K562 (cell line): ENCODE data around the gene NOSTRIN. TPM values are rescaled to one million over a fixed set of nuclear protein-coding genes. Genes with fewer than 3 reads are reported as not detected.

Experiments
- CXXC5 ChIP-seq: fragments of 250-450 bp; sonication (Bioruptor Pico); IDR thresholded peaks from 2 replicates; pipeline ENCODE4 v1.8.0; 2022; ENCODE audit warnings: inconsistent platforms, mild to moderate bottlenecking, moderate library complexity
- FUS ChIP-seq: fragments of 200-400 bp; formaldehyde crosslinking; optimal IDR thresholded peaks from 2 replicates; pipeline ENCODE3; 2017; ENCODE audit warnings: low read depth, low read length
- GABPB1 ChIP-seq: sonication (generic); formaldehyde crosslinking; IDR thresholded peaks from 2 replicates; pipeline ENCODE4 v1.8.0; 2022; ENCODE audit warnings: mild to moderate bottlenecking, missing genetic modification reagents
- MED1 ChIP-seq: sonication (generic); formaldehyde crosslinking; IDR thresholded peaks from 2 replicates; pipeline ENCODE4 v1.8.1; 2023; ENCODE audit warnings: missing genetic modification reagents, borderline replicate concordance
- NBN ChIP-seq: fragments of 450-650 bp; IDR thresholded peaks from 2 replicates; pipeline ENCODE4 v1.6.1; 2016; ENCODE audit warnings: low read depth, mild to moderate bottlenecking
- NELFE ChIP-seq: IDR thresholded peaks from 2 replicates; pipeline ENCODE4 v1.6.1; 2011; ENCODE audit warnings: mild to moderate bottlenecking; ENCODE audit not compliant: insufficient read depth, insufficient read length
- NR4A1 ChIP-seq, 2 experiments: fragments of 250-450 bp in 1 of 2; fragments of 450-650 bp in 1 of 2; sonication (Bioruptor Pico) in 1 of 2; IDR thresholded peaks; 2 replicates each; pipeline versions ENCODE4 v1.4.0 to v1.6.1; 2016 to 2020; ENCODE audit warnings: mild to moderate bottlenecking in 2 of 2, missing compliant biosample characterization in 1 of 2, missing genetic modification characterization in 1 of 2, moderate library complexity in 1 of 2
- POLR2AphosphoS5 ChIP-seq: IDR thresholded peaks from 2 replicates; pipeline ENCODE4 v1.6.1; 2011; ENCODE audit warnings: mild to moderate bottlenecking, low read depth, low read length, moderate library complexity; ENCODE audit not compliant: control insufficient read depth, insufficient read depth
- REST ChIP-seq, 2 experiments: fragments of 450-650 bp; formaldehyde crosslinking in 1 of 2; IDR thresholded peaks; 2 replicates each; pipeline versions ENCODE4 v1.4.0 to v1.6.1; 2014 to 2020; ENCODE audit warnings: mild to moderate bottlenecking in 2 of 2, borderline replicate concordance in 1 of 2, low read depth in 1 of 2
- SIN3B ChIP-seq: fragments of 450-650 bp; IDR thresholded peaks from 2 replicates; pipeline ENCODE4 v1.6.1; 2017; ENCODE audit warnings: low read depth, mild to moderate bottlenecking, moderate library complexity
- SMARCA4 ChIP-seq: fragments of 450-650 bp; IDR thresholded peaks from 2 replicates; pipeline ENCODE4 v1.6.1; 2016
- TEAD4 ChIP-seq, 2 experiments: sonication (generic) in 1 of 2; formaldehyde crosslinking in 1 of 2; IDR thresholded peaks; 2 replicates each; pipeline versions ENCODE4 v1.6.1 to v1.8.0; 2012 to 2022; ENCODE audit warnings: borderline replicate concordance in 1 of 2, inconsistent platforms in 1 of 2, low read length in 1 of 2, mild to moderate bottlenecking in 1 of 2, missing genetic modification reagents in 1 of 2
- ZHX1 ChIP-seq: fragments of 150-350 bp; conservative IDR thresholded peaks from 2 replicates; pipeline ENCODE4 v1.6.1; 2014; ENCODE audit warnings: low read length
- ZNF644 ChIP-seq: fragments of 200-800 bp; sonication (Bioruptor generic); IDR thresholded peaks from 2 replicates; pipeline ENCODE4 v1.6.1; 2016; ENCODE audit warnings: low read depth, missing genetic modification characterization, missing compliant biosample characterization
- polyA plus RNA-seq, 8 experiments: library from polyadenylated mRNA; depleted of rRNA in 4 of 8; stranded (reverse) in 5 of 8; unstranded in 3 of 8; fragments of >200 nt; fragmentation: Nextera tagmentation in 2 of 8; fragmentation: Illumina TruSeq in 1 of 8; extraction: Ambion mirVana in 2 of 8; extraction: Trizol in 1 of 8; gene quantifications; 2 replicates each; pipeline versions ENCODE4 v1.2.1 to v1.2.3, GENCODE V29; 2011 to 2014; ENCODE audit warnings: inconsistent platforms in 1 of 8, missing spikeins in 1 of 8
- total RNA-seq, 7 experiments: library from RNA; depleted of rRNA in 6 of 7; stranded (reverse); fragments of >200 nt in 6 of 7; fragmentation: Illumina TruSeq in 2 of 7; extraction: Trizol in 2 of 7; gene quantifications; 2 replicates each; pipeline versions ENCODE4 v1.2.1 to v1.2.3, GENCODE V29; 2011 to 2021; ENCODE audit warnings: low replicate concordance in 1 of 7
- TF ChIP-seq, protein P1 (sequence below): fragments of 450-650 bp; formaldehyde crosslinking; IDR thresholded peaks from 2 replicates; pipeline ENCODE4 v1.4.0; 2020; ENCODE audit warnings: mild to moderate bottlenecking, moderate library complexity

The NOSTRIN gene
- total and polyA plus RNA-seq, 9 of the 15 experiments (the other 6 are each of a cell fraction or from before 2014, with no cell fraction given) = 26.7 to 82.9 (median 56.3) TPM

DNA sequence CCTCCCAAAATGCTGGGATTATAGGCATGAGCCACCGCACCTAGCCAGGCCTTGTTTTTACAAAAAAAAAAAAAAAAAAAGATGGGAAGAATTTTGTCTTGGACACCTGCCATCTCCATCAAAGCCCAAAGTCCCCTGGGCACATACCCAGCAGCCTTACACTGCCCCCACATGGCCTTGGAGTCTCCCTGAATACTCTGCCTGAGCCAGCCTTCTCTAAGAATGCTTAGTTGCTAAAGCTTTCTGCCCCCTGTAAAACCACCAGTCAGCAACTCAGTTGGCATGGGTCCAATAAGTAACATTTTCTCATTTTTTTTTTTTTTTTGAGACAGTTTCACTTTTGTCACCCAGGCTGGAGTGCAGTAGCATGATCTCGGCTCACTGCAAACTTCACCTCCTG lies 47.2 kb downstream of the NOSTRIN start (continued):
- peak; percentile 44; the same call in 1 of the 2 replicates for TF ChIP-seq REST (IDR thresholded peaks at IDR 0.05; ENCODE audit: borderline replicate concordance)
- no peak for TF ChIP-seq REST (CRISPR knock-in tag; IDR thresholded peaks at IDR 0.05; ENCODE audit: low read depth)
- TF ChIP-seq CXXC5 (CRISPR knock-in tag) = peak; percentile 12; the same call in 1 of the 2 replicates
- TF ChIP-seq MED1 = no peak
- TF ChIP-seq NBN = 0 out of 2 replicates have a peak, but pooled peaks have one; percentile 30
- TF ChIP-seq NR4A1 (CRISPR knock-in tag; IDR thresholded peaks at IDR 0.05) = no peak
- TF ChIP-seq NR4A1 (tag; IDR thresholded peaks at IDR 0.05) = no peak
- TF ChIP-seq FUS = no peak
- peak; percentile 30; the same call in 1 of the 2 replicates for TF ChIP-seq GABPB1 (CRISPR knock-in tag)
- TF ChIP-seq SMARCA4 = 0 out of 2 replicates have a peak, but pooled peaks have one; percentile 18
- TF ChIP-seq NELFE = no peak
- TF ChIP-seq ZHX1 = no peak
- TF ChIP-seq TEAD4 (IDR thresholded peaks at IDR 0.05; ENCODE audit: low read length) = 0 out of 2 replicates have a peak, but pooled peaks have one; percentile 16
- TF ChIP-seq TEAD4 (CRISPR knock-in tag; IDR thresholded peaks at IDR 0.05; ENCODE audit: borderline replicate concordance) = no peak
- TF ChIP-seq, protein P1, sequence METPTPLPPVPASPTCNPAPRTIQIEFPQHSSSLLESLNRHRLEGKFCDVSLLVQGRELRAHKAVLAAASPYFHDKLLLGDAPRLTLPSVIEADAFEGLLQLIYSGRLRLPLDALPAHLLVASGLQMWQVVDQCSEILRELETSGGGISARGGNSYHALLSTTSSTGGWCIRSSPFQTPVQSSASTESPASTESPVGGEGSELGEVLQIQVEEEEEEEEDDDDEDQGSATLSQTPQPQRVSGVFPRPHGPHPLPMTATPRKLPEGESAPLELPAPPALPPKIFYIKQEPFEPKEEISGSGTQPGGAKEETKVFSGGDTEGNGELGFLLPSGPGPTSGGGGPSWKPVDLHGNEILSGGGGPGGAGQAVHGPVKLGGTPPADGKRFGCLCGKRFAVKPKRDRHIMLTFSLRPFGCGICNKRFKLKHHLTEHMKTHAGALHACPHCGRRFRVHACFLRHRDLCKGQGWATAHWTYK (CRISPR knock-in tag) = no peak
- TF ChIP-seq ZNF644 (tag) = no peak
- TF ChIP-seq SIN3B = no peak
- 0 out of 2 replicates have a peak, but pooled peaks have one; percentile 15 for TF ChIP-seq POLR2AphosphoS5
